HG03025 (cell line): ENCODE measurements around the gene HSPBP1.
"Not testable (repeated sequence)": the region's sequence is repeated elsewhere in the genome, so short reads cannot be mapped to it uniquely, and the experiment has no call there.

Experiments
- ATAC-seq: cut with Tn5 transposase; IDR thresholded peaks from one replicate; pipeline ENCODE4 v1.9.1; 2021; ENCODE audit warnings: mild to moderate bottlenecking, moderate library complexity; ENCODE audit not compliant: unreplicated experiment, low FRiP score

The HSPBP1 gene, protein sequence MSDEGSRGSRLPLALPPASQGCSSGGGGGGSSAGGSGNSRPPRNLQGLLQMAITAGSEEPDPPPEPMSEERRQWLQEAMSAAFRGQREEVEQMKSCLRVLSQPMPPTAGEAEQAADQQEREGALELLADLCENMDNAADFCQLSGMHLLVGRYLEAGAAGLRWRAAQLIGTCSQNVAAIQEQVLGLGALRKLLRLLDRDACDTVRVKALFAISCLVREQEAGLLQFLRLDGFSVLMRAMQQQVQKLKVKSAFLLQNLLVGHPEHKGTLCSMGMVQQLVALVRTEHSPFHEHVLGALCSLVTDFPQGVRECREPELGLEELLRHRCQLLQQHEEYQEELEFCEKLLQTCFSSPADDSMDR

GRCh38 chr19:55279770-55280643 lies at the start of gene HSPBP1:
Gene HSPBP1, minus strand, starts transcription at chr19:55280110. Its CDS starts 502 bp downstream, at chr19:55279608.
- ATAC-seq: peak; percentile 63

DNA sequence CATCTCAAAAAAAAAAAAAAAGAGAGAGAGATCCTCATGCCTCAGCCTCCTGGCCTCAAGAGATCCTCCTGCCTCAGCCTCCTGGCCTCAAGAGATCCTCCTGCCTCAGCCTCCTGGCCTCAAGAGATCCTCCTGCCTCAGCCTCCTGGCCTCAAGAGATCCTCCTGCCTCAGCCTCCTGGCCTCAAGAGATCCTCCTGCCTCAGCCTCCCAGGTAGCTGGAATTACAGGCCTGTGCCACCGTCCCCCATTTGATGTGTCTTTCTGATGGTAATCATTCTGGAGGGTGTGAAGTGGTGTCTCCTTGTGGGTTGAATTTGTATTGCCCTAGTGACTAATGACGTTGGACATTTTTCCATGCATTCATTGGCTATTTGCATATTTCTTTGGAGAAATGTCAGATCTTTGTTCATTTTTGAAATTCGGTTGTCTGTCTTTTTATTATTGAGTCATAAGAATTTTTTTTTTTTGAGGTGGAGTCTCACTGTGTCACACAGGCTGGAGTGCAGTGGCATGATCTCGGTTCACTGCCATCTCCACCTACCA lies 48.9 kb upstream of the HSPBP1 start:
- ATAC-seq: not testable (repeated sequence)

DNA sequence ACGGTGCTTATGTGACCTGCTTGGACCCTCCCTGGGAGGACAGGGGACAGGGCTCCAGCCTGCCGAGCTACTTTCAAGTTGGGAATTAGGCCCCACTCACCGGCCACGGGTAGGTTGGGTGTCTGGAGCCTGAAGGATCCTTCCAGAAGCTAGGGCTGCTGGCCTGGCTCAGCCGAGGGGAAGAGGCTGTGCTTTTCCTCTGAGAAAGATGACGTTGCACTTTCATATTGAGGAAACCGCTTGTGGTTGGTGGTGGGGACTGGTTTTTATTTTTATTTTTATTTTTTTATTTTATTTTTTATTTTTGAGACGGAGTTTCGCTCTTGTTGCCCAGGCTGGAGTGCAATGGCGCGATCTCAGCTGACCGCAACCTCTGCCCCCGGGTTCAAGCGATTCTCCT lies 45.3 kb upstream of the HSPBP1 start, which contains the start of gene TMEM150B:
TSS of gene TMEM150B (minus strand) at position 170 of the 400 bp plus-strand sequence. CDS start 4,305 bp downstream, outside the sequence.
- ATAC-seq: no peak

GRCh38 chr19:55324662-55325061 lies 44.8 kb upstream of the HSPBP1 start:
- ATAC-seq: no peak

GRCh38 chr19:55322204-55322885 lies 42.4 kb upstream of the HSPBP1 start:
- no peak for ATAC-seq

GRCh38 chr19:55321466-55322137 lies 41.7 kb upstream of the HSPBP1 start:
- ATAC-seq: no peak

GRCh38 chr19:55320844-55321419 lies 41.0 kb upstream of the HSPBP1 start:
- ATAC-seq: no peak

- no peak for ATAC-seq
These were observed 39.9 kb upstream of the HSPBP1 start for GRCh38 chr19:55319785-55320184.

DNA sequence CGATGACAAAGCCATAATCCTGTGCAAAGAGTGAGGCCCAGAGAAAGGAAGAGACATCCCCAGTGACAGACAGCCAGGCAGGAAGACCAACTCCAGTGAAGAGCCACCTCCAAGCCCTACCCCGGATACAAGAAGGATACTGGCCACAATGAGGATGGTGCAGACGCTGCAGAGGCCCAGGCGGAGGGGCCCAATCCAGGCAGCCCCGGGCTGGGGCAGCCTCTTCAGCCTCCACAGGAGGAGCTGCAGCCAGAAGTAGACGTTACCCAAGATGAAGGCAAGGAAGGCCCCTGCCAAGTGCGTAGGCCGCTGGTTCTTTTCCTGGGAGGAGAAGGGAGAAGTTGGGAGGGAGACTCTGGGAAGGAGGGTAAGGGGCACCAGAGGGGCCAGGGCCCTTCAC lies 36.7 kb upstream of the HSPBP1 start:
- no peak for ATAC-seq

DNA sequence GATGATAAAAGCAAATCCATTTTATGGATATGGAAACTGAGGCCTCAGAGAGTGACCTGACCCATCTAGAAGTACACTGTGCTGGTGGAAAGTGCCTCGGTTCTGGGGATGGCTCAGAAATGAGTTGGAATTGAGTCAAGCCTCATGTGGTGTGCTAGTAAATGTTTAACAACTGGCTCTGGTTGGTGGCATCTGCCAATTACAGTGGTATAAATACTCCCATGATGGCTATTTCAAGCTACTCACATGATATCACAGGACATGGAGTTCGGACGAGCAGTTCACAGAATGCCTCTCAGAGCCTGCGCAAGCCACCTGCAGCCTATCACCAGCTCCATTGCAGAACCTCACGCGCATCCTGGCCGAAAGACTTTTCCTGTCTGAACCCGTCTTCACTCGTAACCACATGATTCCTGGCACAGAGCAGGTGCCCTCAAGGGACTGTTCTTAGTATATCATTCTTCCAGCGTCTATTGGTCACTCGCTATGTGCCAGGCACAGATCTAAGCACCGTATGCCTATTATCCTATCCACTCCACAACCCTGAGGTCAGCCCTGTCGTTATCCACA lies 36.1 kb upstream of the HSPBP1 start:
- ATAC-seq: no peak

GRCh38 chr19:55314396-55314795 lies 34.5 kb upstream of the HSPBP1 start:
- ATAC-seq: no peak

GRCh38 chr19:55312621-55313512 lies 33.0 kb upstream of the HSPBP1 start:
- ATAC-seq: no peak

GRCh38 chr19:55311797-55312196 lies 31.9 kb upstream of the HSPBP1 start:
- ATAC-seq: no peak

DNA sequence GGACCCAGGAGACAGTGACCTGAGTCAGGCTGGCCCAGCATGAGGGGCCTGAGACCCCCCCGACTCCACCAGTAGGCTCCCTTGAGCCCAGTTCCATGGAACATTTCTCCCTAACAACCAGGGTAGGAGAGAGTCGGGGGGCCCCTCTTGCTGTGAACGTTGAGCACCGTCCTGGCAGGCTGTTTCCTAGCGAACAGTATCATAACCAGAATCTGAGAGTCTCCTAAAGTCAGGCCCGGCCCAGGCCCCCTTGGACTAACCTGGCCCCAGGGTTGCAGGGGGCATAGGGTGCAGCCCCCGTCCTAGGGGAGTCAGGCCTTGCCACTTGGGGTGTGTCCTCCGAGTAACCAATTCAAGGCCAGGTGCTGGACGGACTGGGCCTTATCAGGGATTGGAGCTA lies 31.5 kb upstream of the HSPBP1 start:
- no peak for ATAC-seq

DNA sequence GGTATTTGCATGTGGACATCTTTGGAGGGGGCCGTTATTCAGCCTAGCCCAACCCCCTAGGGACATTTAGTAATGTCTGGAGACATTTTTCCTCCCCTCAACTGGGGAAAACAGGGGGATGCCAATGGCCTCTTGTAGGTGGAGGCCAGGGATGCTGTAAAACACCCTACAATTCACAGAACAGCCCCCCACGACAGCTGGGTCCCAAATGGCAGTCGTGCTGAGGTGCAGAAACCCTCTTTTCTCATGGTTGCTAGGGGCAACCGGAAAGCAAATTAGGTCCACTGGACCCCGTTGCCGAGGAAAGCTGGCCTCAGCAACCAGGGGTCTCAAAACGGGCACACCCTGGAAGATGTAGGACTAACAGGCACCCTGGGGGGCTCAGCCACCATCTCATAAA lies 30.6 kb upstream of the HSPBP1 start:
- no peak for ATAC-seq

- ATAC-seq: no peak
These were observed 29.5 kb upstream of the HSPBP1 start for GRCh38 chr19:55309448-55309847.

- ATAC-seq: no peak
These were observed 28.4 kb upstream of the HSPBP1 start for GRCh38 chr19:55308281-55308680.

- ATAC-seq: no peak
These were observed 26.8 kb upstream of the HSPBP1 start for GRCh38 chr19:55306712-55307111.
